LNCAP (cell line): ENCODE data around the gene TRMT13.

ENCODE experiments used
- CTCF ChIP-seq: fragments of 450-650 bp; IDR thresholded peaks from 2 replicates; pipeline ENCODE4 v1.5.1; 2017; ENCODE audit warnings: mild to moderate bottlenecking

TRMT13 gene

DNA sequence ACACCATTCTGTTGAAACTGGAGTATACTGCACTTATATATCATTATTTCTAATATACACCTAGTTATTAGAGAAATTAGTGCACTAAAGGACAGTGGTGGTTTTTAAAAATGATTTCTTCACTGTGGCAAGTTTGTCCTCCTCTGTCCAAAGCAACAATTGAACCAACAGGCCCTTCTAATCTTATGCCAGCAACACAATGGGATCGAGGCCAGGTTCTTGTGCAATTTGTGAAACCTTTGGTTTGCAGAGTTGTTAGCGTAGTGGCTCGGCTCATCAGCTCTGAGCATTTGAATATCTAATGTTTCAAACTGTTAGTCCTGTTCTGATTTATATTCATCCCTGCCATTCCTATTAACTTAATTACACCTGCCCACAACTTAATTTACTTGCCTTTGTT lies 54.9 kb downstream of the TRMT13 start:
- no peak for TF ChIP-seq CTCF

GRCh38 chr1:100188617-100189016 lies 55.7 kb downstream of the TRMT13 start:
- TF ChIP-seq CTCF: no peak

GRCh38 chr1:100198596-100198995 lies 65.6 kb downstream of the TRMT13 start:
- TF ChIP-seq CTCF: no peak
